ENCODE data around the gene CCNI.
"Not testable (repeated sequence)": the region's sequence is repeated elsewhere in the genome, so short reads cannot be mapped to it uniquely, and the experiment has no call there.

The CCNI gene

GRCh38 chr4:77080806-77081205 lies 5.0 kb upstream of the CCNI start:
- DNase-seq, result not testable (repeated sequence)

GRCh38 chr4:77079281-77079680 lies 3.5 kb upstream of the CCNI start:
- DNase-seq, result no peak

GRCh38 chr4:77078401-77078800 lies 2.6 kb upstream of the CCNI start:
- DNase-seq, result no peak

GRCh38 chr4:77076889-77077635 lies 1.3 kb upstream of the CCNI start:
- DNase-seq, result no peak

GRCh38 chr4:77074981-77075855 lies 571 bp downstream of the CCNI start:
- DNase-seq, result peak; percentile 90

- no peak for DNase-seq
Measured at GRCh38 chr4:77074381-77074831, 1.4 kb downstream of the CCNI start.

- DNase-seq, result no peak
Measured at GRCh38 chr4:77073981-77074380, 1.8 kb downstream of the CCNI start.

- DNase-seq, result no peak
Measured at GRCh38 chr4:77073106-77073809, 2.5 kb downstream of the CCNI start.

GRCh38 chr4:77072195-77072753 lies 3.5 kb downstream of the CCNI start:
- no peak for DNase-seq

- DNase-seq, result not testable (repeated sequence)
Measured at GRCh38 chr4:77069514-77069913, 6.3 kb downstream of the CCNI start.

GRCh38 chr4:77065382-77065781 lies 10.4 kb downstream of the CCNI start:
- DNase-seq, result no peak

- no peak for DNase-seq
Measured at GRCh38 chr4:77062856-77063255, 12.9 kb downstream of the CCNI start.

- no peak for DNase-seq
Measured at GRCh38 chr4:77052352-77052751, 23.4 kb downstream of the CCNI start.

GRCh38 chr4:77050962-77051361 lies 24.8 kb downstream of the CCNI start:
- DNase-seq, result no peak

GRCh38 chr4:77047037-77047436 lies 28.8 kb downstream of the CCNI start:
- no peak for DNase-seq

- DNase-seq, result no peak
Measured at GRCh38 chr4:77045490-77045889, 30.3 kb downstream of the CCNI start.

- no peak for DNase-seq
Measured at GRCh38 chr4:77044461-77045150, 31.2 kb downstream of the CCNI start.

GRCh38 chr4:77043507-77044136 lies 32.2 kb downstream of the CCNI start:
- DNase-seq, result no peak

GRCh38 chr4:77040854-77041725 lies 34.7 kb downstream of the CCNI start:
- DNase-seq, result no peak

- no peak for DNase-seq
Measured at GRCh38 chr4:77040270-77040669, 35.5 kb downstream of the CCNI start.

- no peak for DNase-seq
Measured at GRCh38 chr4:77039796-77040195, 36.0 kb downstream of the CCNI start.

All from femur (tissue), 1 donor.